Sigmoid colon (tissue), 7 donors: ENCODE measurements around the gene TUBGCP2. TPM values are rescaled to one million over a fixed set of nuclear protein-coding genes. Genes with fewer than 3 reads are reported as not detected.

Experiments
- DNase-seq: peaks from one replicate; pipeline ENCODE4 v3.0.0-alpha.2; 2019
- H3K27ac ChIP-seq, 4 donors: fragments of 200-600 bp; sonication (generic); one replicate each; pipeline ENCODE4 v1.5.1; 2016 to 2019; ENCODE audit warnings: mild to moderate bottlenecking in 1 of 4
- H3K27me3 ChIP-seq, 3 donors: fragments of 200-600 bp; sonication (generic); one replicate each; pipeline ENCODE4 v1.5.1; 2019; ENCODE audit warnings: mild to moderate bottlenecking in 1 of 3
- H3K36me3 ChIP-seq, 4 donors: fragments of 200-600 bp; sonication (generic); one replicate each; pipeline ENCODE4 v1.5.1; 2016 to 2019
- H3K4me1 ChIP-seq, 4 donors: fragments of 200-600 bp; sonication (generic); one replicate each; pipeline ENCODE4 v1.5.1; 2017 to 2019
- H3K4me3 ChIP-seq, 4 donors: fragments of 200-600 bp; sonication (generic); one replicate each; pipeline ENCODE4 v1.5.1; 2017 to 2019; ENCODE audit warnings: mild to moderate bottlenecking in 2 of 4, moderate library complexity in 1 of 4
- H3K9me3 ChIP-seq, 4 donors: fragments of 200-600 bp in 3 of 4; sonication (generic) in 3 of 4; one replicate each; pipeline versions ENCODE4 v1.5.1 to v1.6.1; 2013 to 2019
- EP300 ChIP-seq, 4 donors: sonication (generic); formaldehyde crosslinking; IDR thresholded peaks; one replicate each; pipeline ENCODE4 v1.6.1; 2017; ENCODE audit warnings: antibody characterized with exemption in 4 of 4
- POLR2A ChIP-seq, 2 donors: fragments of 450-650 bp; IDR thresholded peaks; one replicate each; pipeline ENCODE4 v1.6.1; 2016; ENCODE audit warnings: antibody characterized with exemption in 2 of 2, mild to moderate bottlenecking in 2 of 2, moderate library complexity in 2 of 2
- POLR2AphosphoS5 ChIP-seq, 4 donors: sonication (generic); formaldehyde crosslinking; IDR thresholded peaks; one replicate each; pipeline ENCODE4 v1.6.1; 2017; ENCODE audit warnings: antibody characterized with exemption in 4 of 4
- WGBS, 2 donors: extraction: QIAGEN DNeasy Blood & Tissue Kit; methylation state at CpG; one replicate each; pipeline ENCODE4 v1.1.7; 2013; 5-methylcytosine and 5-hydroxymethylcytosine counted together
- intact Hi-C: fragments of 100-400 bp; cut with DNase I; formaldehyde crosslinking; loops from one replicate; pipeline ENCODE4 v1.15.1; 2023
- polyA plus RNA-seq, 3 donors: library from polyadenylated mRNA; stranded (reverse); fragments of 200-250 nt; gene quantifications; one replicate each; pipeline ENCODE4 v1.2.3, GENCODE V29; 2013
- total RNA-seq, 4 donors: library from RNA; depleted of rRNA; stranded (reverse); fragments of >200 nt; gene quantifications; one replicate each; pipeline ENCODE4 v1.1.0, GENCODE V29; 2016
- TF ChIP-seq, protein P1 (sequence below), 4 experiments: fragments of 450-650 bp in 3 of 4; fragments of 200-600 bp in 1 of 4; IDR thresholded peaks; one replicate each; pipeline ENCODE4 v1.5.1; 2016 to 2019; ENCODE audit warnings: antibody characterized with exemption in 4 of 4, mild to moderate bottlenecking in 3 of 4, moderate library complexity in 2 of 4
- donor health status: healthy with polysubstance abuse.
- donor health status: Bipolar disorder and iron deficiency.
- donor health status: healthy.

The TUBGCP2 gene
- total and polyA plus RNA-seq, 7 donors, result 13.8 to 51.1 (median 27.2) TPM

DNA sequence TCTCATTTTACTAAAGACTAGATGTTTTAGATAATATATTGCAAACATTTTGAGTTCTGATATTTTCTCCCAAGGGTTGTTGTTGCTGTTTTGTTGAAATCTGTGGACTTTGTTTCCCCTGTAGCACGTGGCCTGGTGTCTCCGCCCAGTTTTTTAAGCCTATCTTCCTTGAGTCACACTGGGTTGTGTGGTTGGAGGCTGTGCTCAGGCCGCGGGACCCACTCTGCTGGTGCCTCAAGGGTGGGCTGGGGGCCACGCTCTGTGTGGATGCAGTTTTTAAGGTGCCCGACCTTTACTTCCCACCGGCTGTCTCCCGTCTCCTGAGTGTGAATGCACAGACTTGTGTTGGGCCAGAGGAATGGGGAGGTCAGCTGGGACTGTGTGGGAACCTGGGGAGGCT, 34.3 kb upstream of the TUBGCP2 start:
- H3K27me3 ChIP-seq, result peaks cover 4 to 85% (median 25%) of the 10 kb centered on the region in 3 donors
- H3K4me1 ChIP-seq, result no peaks in the 10 kb centered on the region
- DNase-seq, result no peak
- no peak overlapping the region for H3K4me3 ChIP-seq
- TF ChIP-seq, protein P1, sequence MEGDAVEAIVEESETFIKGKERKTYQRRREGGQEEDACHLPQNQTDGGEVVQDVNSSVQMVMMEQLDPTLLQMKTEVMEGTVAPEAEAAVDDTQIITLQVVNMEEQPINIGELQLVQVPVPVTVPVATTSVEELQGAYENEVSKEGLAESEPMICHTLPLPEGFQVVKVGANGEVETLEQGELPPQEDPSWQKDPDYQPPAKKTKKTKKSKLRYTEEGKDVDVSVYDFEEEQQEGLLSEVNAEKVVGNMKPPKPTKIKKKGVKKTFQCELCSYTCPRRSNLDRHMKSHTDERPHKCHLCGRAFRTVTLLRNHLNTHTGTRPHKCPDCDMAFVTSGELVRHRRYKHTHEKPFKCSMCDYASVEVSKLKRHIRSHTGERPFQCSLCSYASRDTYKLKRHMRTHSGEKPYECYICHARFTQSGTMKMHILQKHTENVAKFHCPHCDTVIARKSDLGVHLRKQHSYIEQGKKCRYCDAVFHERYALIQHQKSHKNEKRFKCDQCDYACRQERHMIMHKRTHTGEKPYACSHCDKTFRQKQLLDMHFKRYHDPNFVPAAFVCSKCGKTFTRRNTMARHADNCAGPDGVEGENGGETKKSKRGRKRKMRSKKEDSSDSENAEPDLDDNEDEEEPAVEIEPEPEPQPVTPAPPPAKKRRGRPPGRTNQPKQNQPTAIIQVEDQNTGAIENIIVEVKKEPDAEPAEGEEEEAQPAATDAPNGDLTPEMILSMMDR (IDR thresholded peaks at IDR 0.05), result no peak
- TF ChIP-seq POLR2AphosphoS5 (IDR thresholded peaks at IDR 0.05) (no peak), POLR2A (IDR thresholded peaks at IDR 0.05) (no peak), EP300 (IDR thresholded peaks at IDR 0.05) (no peak)
- H3K27ac ChIP-seq, result no peak overlapping the region
- intact Hi-C loops, result no loop called here
- no peaks in the 10 kb centered on the region for H3K36me3 ChIP-seq
- 76% methylated on average over 8 of the region's 8 CpGs for WGBS, 2 donors
- H3K9me3 ChIP-seq, result no peaks in the 10 kb centered on the region

DNA sequence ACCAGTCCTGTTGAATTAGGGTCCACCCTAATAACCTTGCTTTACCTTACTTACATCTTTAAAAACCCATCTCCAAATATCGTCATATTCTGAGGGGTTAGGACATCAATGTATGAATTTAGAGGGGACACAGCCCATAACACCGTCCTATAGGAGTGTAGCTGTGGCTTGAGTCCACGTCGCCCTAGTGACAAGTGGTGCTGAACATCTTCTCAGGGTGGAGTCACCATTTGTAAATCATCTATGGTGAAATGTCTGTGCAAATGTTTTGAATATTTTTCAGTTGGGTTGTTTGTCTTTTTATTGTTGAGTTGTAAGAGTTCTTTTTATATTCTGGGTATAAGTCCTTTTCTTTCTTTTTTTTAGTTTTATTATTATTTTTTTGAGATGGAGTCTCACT, 33.3 kb upstream of the TUBGCP2 start:
- peaks cover 0 to under 1% (median 0%) of the 10 kb centered on the region in 4 donors for H3K4me1 ChIP-seq
- DNase-seq, result no peak
- no peak for TF ChIP-seq EP300 (IDR thresholded peaks at IDR 0.05)
- no peak for TF ChIP-seq POLR2AphosphoS5 (IDR thresholded peaks at IDR 0.05)
- TF ChIP-seq, protein P1 (IDR thresholded peaks at IDR 0.05), result no peak
- no peak for TF ChIP-seq POLR2A (IDR thresholded peaks at IDR 0.05)
- 90 to 92% methylated on average over 4 of the region's 4 CpGs for WGBS, 2 donors
- no peak overlapping the region for H3K27ac ChIP-seq
- intact Hi-C loops, result no loop called here
- no peaks in the 10 kb centered on the region for H3K9me3 ChIP-seq
- no peaks in the 10 kb centered on the region for H3K36me3 ChIP-seq
- no peak overlapping the region for H3K4me3 ChIP-seq
- H3K27me3 ChIP-seq, result peaks cover 0 to 85% (median 25%) of the 10 kb centered on the region in 3 donors

DNA sequence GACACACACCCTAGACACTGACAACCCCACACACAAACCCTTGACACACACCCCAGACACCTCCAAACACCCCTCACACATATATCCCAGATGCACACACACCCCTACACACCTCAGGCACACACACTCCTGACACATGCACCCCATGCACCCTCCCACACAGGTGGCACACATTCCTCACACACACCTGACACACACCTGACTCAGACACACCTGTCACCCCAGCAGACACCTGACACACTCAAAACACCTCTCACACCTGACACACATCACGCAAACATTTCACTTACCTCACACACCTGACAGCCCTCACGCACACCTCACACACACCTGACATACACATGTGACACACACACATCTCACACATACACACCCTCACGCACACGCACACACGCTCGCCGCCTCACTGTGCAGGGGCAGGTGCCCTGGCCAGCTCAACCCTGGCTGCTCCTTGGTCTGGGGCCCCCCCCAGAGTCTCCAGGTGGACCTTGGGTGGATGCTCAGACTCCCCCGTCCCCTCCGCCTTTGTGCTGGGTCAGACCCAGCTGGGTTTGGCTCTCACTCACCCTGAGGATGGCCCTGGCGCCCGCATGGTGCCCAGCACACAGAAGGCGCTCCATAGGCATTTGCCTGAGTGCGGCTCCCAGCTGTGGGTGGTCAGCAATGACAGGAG, 31.2 kb upstream of the TUBGCP2 start:
- intact Hi-C loops, result no loop called here
- peaks cover 0 to 21% (median 21%) of the 10 kb centered on the region in 4 donors for H3K4me1 ChIP-seq
- no peak for TF ChIP-seq POLR2A (IDR thresholded peaks at IDR 0.05)
- no peak for TF ChIP-seq EP300 (IDR thresholded peaks at IDR 0.05)
- TF ChIP-seq, protein P1 (IDR thresholded peaks at IDR 0.05), result no peak
- TF ChIP-seq POLR2AphosphoS5 (IDR thresholded peaks at IDR 0.05), result no peak
- WGBS, 2 donors, result 90% methylated on average over 13 of the region's 13 CpGs
- H3K36me3 ChIP-seq, result no peaks in the 10 kb centered on the region
- no peaks in the 10 kb centered on the region for H3K9me3 ChIP-seq
- H3K27ac ChIP-seq, result no peak overlapping the region
- DNase-seq, result no peak
- H3K4me3 ChIP-seq, result no peak overlapping the region
- peaks cover 20 to 95% (median 44%) of the 10 kb centered on the region in 3 donors for H3K27me3 ChIP-seq

DNA sequence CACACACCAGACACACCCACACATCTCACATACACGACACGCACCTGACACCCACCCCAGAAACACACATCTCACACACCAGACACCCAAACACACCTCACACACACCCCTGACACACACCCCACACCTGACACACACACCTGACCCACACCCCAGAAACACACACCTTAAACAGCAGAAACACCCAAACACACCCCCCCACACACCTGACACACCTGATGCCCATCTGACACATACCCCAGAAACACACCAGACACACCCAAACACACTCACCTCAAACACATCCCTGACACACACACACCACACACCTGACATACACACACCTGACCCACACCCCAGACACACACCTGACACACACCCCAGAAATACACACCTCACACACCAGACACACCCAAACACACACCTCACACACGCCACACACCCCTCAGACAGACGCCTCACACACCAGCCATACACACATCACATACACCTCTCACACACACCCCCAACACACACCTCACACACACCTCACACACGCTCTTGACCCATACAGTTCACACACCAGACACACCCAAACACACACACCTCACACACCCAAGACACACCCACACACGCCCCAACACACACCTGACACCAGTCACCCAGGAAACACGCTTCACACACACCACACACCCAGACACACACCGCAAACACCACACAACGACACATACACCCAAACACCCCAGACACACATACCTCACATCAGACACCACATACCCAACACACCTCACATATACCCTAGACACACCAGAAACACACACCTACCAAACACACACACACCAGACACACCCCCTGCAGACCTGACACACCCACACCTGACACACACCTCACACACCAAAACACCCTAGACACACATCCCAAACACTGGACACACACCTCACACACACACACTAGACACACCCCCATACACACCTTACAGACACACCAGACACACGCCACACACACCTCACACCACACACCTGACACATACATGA, 29.7 kb upstream of the TUBGCP2 start:
- peaks cover 0 to 25% (median 23%) of the 10 kb centered on the region in 4 donors for H3K4me1 ChIP-seq
- peaks cover 24 to 91% (median 48%) of the 10 kb centered on the region in 3 donors for H3K27me3 ChIP-seq
- intact Hi-C loops, result no loop called here
- no peaks in the 10 kb centered on the region for H3K9me3 ChIP-seq
- 50 to 87% methylated on average over 10 of the region's 10 CpGs for WGBS, 2 donors
- TF ChIP-seq POLR2A (IDR thresholded peaks at IDR 0.05) (no peak), POLR2AphosphoS5 (IDR thresholded peaks at IDR 0.05) (no peak), EP300 (IDR thresholded peaks at IDR 0.05) (no peak)
- TF ChIP-seq, protein P1 (IDR thresholded peaks at IDR 0.05), result no peak
- no peak overlapping the region for H3K27ac ChIP-seq
- H3K4me3 ChIP-seq, result no peak overlapping the region
- H3K36me3 ChIP-seq, result no peaks in the 10 kb centered on the region
- no peak for DNase-seq
